GM20431 (cell line): ENCODE measurements around the gene STK24.

Experiments
- in situ Hi-C: fragments of 300-500 bp; cut with MseI, MboI; formaldehyde crosslinking; loops from one replicate; pipeline ENCODE4 v1.15.0; 2020; ENCODE audit warnings: low sequenced_read_pairs; ENCODE audit not compliant: unreplicated experiment

Gene STK24

DNA sequence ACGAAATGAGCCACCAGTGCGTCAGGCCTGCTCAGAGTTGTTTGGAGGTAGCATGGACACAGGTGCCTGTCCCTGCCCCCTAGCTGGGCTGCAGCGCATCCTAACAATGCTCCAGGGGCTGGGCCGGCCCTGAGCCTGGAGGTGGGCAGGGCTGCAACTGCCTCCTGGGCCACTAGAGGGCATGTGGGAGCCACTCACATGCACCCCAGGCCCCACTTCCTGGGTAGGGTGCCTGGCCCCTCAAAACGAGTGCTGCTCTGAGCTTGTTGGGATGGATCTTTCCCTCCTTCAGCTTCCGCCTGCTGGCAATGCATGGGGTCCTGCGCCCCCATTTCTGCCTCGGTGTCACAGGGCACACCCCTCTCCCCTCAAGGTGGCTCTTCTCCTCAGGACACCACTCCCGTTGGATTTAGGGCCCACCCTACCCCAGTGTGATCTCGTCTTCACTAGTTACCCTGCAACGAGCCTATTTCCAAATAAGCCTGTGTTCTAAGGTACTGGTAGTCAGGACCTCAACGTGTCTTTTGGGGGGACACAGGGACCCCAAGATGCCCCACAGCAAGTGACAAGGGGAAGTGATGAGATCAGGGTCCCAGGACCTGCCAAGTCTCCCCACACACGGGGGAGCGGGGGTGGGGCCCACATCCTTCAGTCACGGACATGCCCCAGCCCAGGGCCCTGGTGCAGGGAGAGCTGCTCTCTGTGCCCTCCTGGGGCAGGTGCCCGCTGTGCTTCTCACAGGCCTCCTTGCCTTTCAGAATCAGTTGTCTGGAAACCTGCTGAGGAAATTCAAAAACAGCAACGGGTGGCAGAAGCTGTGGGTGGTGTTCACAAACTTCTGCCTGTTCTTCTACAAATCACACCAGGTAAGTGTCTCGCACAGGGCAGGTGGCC, 131.3 kb downstream of the STK24 start:
- in situ Hi-C loops = loop anchor here (10.0 to 25.0 kb wide), 2 partner anchors 219 to 392 kb away; no protein-coding TSS in a partner anchor

DNA sequence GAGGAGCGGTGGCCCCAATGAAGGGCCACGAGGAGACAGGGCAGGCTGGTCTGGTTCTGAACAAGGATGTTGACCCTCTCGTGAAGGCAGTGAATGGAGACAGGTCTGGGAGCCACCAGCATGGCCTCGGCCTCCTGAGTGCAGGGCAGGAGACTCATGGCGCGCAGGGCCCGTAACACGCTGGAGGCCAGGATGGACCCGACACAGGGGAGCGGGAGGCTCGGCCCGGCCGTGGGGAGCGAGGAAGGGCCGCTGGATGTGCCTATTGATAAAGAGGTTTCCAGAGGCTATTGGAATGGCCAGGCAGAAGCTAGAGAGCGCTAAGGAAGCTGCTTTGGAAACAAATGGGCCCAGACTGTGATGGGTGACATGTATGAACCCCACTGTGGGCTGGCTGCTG, 132.5 kb downstream of the STK24 start:
- in situ Hi-C loops = loop anchor here (10.0 to 25.0 kb wide), 2 partner anchors 220 to 393 kb away; no protein-coding TSS in a partner anchor

DNA sequence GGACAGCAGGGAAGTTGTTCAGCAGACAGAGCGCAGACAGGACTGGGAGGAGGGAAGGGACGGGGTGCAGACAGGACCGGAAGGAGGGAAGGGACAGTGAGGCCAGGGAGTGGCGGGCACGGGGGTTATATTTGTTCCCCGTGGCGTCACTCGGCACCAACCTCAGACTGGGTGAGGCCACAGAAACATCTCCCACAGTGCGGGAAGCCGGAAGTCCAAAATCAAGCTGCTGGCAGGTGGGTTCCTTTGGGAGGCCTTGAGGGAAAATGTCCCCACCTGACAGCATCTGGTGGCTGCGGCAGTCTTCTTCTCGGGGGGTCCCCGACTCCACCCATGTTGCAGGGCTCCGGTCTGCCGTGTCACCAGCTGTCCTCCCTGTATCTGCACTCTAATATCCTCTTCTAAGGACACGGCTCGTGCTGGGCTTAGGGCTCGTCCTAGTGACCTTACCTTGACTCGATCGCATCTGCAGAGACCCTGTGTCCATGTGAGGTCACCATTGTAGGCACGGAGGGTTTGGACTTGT, 133.0 kb downstream of the STK24 start:
- in situ Hi-C loops = loop anchor here (10.0 to 25.0 kb wide), 2 partner anchors 221 to 393 kb away; no protein-coding TSS in a partner anchor

DNA sequence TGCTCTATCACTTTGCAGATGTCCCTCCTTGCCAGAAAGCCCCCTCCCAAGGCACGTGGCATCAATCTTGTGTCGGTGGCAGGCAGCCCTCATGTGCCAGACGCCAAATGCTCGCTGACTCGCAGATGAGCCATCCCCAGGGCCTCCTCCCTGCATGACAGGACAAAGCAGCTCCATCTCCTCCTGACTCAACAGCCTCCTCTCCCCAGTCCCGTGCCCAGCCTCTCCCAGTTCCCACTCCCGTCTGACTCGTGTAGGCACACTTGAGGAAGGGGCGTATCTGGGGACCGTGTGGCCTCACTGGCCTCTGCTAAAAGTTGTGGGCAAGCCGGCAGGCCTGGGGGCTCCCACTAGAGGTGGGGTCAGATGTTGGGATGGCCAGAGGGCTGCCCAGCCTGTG, 133.6 kb downstream of the STK24 start:
- in situ Hi-C loops = loop anchor here (10.0 to 25.0 kb wide), 2 partner anchors 221 to 394 kb away; no protein-coding TSS in a partner anchor

DNA sequence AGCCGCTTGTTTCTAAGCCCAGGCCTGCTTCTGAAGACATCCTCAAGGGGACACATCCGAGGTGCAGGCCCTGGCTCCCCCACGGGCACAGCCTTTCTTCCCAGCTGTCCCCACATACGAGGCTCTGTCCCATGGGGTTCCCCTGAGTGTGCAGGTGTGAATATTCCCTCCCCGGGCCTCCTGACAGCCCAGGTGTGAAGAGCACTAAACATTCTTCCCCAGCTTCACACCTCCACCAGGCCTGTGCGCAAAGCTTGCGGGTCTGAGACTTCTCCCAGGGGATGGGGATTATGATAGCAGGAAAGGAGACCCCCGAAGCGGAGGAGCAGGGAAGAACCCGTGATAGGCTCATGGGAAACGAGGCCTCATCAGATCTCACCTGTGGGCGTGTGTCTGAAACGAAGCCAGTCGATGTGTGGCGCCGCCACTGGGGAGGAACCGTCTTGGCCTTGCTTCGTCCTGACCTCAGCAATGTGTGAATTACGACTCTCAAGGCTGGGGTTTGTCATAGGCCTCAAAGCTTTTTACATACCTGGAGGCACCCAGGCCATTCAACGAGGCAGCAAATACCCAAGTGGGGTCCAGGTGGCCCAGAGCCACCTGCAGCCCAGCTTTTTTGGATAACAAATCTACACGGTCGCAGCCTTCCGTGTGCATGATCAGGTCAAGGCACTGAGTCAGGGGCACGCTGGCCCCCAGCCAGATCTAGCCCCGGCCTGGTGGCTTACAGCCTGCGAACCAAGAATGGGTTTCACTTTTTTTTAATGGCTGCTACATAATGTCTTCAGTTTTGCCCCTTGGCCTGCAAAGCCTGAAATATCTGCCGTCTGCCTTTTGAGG, 134.3 kb downstream of the STK24 start:
- in situ Hi-C loops = loop anchor here (10.0 to 25.0 kb wide), 2 partner anchors 222 to 395 kb away; no protein-coding TSS in a partner anchor

DNA sequence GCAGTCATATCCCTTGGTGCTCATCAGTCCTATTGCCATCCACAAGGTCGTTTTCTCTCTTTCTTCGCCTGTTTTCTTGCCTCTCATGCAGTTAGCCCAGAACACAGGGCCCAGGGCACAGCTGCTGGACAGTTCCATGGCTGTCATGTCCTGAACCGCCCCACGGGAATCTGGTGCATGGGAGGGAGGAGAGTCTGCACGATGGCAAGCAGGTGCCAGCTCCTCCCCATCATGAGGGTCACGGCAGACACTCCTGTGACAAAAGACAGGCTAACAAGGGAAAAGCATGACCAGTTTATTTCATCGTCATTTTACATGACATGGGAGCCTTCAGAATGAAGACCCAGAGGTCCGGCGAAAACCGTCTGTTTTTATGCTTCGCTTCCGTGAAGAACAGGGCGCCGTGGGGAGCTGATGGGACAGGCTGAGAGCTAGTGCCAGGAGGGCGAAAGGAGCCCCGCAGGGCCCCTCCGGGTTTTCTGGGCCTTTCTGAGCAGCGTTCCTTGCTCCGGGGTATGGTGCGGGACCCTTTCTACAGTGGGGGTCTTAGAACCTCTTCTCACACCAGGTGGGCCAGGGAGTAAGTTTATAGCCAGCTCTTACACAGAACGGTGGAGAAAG, 135.7 kb downstream of the STK24 start:
- in situ Hi-C loops = loop anchor here (10.0 to 25.0 kb wide), 2 partner anchors 224 to 396 kb away; no protein-coding TSS in a partner anchor

DNA sequence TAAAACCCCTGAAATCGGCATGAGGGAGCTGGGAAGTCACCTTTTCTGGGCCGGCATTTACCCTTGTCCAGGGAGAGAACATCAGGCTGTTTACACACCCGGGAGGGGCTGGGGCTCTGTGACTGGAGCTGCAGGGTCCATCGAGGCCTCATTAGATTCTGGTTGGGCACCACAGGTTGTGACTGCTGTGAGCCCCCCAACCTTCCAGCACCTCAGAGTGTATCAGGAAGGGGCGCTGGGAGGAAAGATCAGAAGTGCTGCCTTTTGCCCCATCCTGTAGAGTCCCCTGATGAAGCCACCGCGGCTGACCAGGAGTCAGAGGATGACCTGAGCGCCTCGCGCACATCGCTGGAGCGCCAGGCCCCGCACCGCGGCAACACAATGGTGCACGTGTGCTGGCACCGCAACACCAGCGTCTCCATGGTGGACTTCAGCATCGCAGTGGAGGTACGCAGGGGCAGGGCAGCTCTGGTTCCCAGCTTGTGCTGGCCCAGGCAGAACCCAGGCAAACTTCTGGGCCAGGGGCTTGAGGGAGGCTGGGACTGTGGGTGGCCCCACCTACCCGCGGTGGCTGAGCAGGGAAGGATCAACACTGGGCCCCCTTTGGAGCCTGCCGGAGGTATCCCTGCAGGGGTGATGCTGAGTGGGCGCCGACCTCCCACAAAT, 136.4 kb downstream of the STK24 start:
- in situ Hi-C loops = loop anchor here (10.0 to 25.0 kb wide), 2 partner anchors 224 to 397 kb away; no protein-coding TSS in a partner anchor

DNA sequence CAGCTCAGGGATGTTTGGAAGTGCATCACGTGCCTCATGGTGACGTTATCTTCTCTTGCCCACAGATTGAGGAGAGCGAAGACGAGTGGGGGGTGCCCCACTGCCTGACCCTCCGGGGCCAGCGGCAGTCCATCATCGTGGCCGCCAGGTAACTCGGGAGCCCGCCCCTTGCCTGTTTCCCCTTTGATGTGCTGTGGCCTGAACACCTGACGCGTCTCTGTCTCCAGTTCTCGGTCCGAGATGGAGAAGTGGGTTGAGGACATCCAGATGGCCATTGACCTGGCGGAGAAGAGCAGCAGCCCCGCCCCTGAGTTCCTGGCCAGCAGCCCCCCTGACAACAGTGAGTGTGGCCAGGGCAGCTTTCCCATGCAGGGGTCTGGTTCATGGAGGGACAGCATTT, 137.0 kb downstream of the STK24 start:
- in situ Hi-C loops = loop anchor here (10.0 to 25.0 kb wide), 2 partner anchors 225 to 397 kb away; no protein-coding TSS in a partner anchor

DNA sequence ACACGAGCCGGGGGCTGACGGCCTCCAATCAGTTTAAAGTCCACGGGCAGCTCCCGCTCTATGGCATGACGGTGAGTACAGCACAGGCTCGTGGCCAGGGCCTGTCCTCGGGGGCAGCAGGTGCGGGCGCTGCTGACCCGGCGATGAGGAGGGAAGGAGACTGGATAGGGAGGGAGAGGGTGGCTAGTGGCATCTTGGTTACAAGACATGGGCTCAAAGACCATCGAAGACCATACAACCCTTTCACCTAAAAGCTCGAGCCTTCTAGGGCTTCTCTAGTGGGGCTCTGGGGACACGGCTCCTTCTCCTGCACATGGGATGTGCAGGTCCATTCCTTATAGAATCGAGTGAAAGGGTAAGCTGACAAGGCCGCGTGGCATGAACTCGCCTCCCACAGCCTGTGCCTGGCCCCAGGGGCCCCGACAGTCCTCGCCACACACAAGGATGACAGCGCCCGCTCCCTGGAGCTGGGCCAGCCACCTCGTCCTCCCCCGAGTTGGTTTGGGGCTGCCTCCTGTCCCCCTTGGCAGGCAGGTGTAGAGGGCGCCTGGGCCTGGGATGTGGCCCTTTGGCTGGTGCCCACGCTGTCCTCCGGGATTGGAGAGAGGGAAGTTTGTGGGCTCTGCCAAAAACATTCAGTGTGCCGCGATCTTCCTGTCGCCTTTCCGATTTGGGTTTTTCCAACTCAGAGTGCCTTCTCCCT, 137.6 kb downstream of the STK24 start:
- in situ Hi-C loops = loop anchor here (25.0 kb wide), 1 partner anchor 398 kb away; no protein-coding TSS in a partner anchor

DNA sequence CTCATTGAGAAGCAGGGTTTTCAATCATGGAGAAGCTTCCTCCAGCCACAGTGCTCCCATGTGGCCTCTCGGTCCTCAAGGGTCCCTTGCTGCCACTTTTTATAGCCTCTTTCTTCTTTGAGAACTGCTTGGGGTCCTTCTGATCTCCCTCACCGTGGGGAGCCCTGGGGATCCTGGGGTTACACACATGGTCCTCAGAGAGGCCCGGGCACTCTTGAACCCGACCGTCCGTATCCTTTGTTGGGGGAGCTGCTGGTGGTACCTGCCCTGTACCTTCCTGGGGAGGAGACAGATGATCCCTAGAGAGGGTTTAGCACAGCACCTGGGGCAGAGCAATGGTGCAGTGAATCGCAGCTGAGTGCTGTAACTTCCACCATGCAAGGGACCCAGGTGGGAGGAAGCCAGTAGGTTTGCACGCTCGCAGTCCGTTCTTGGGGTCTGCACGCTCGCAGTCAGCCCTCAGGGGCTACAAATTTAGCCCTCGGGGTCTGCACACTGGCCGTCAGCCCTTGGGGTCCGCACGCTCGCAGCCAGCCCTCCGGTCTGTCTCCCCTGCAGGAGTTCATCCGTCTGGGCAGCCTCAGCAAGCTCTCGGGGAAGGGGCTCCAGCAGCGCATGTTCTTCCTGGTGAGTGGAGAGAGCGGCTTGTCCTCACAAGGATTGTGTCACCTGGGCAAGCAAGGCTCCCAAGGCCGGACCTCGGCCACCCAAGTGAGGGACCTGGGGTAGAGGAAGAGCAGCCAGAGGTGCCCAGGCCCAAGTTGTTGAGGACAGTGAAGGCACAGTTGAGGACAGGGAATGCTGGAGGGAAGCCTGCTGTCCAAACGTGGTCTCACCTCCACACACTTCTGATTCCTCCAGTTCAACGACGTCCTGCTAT, 138.4 kb downstream of the STK24 start:
- in situ Hi-C loops = loop anchor here (25.0 kb wide), 1 partner anchor 399 kb away; no protein-coding TSS in a partner anchor

DNA sequence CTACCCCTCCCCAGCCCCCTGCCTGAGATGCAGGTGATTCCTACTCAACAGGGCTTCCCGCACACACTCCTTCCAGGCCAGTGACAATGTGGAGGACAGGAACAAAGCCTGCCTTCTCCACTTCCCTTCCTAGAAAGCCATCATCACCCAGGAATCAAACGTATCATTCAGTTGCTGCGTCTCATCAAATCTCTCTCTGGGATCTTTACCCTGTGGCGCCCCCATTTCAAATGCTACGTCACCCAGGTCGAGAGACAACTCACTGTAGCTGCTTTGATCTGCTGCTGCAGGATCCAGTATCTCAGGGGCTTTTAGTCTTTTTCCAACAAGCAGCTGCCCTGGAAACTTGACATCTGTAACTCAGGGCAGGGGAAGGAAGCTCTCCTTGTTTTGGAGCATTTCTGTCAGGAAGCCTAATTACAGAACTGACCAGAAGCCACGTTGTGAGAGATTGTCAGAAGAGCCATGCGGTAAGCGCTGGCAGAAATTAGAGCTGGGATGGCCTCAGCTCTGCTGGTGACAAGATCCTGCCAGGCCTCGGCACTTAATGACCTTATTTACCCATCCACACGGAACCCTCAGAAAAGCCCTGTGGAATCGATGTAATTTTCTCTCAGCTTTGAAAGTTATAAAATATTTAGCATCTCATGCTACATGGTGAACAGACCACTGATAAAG, 140.5 kb downstream of the STK24 start:
- in situ Hi-C loops = loop anchor here (25.0 kb wide), 1 partner anchor 401 kb away; no protein-coding TSS in a partner anchor

DNA sequence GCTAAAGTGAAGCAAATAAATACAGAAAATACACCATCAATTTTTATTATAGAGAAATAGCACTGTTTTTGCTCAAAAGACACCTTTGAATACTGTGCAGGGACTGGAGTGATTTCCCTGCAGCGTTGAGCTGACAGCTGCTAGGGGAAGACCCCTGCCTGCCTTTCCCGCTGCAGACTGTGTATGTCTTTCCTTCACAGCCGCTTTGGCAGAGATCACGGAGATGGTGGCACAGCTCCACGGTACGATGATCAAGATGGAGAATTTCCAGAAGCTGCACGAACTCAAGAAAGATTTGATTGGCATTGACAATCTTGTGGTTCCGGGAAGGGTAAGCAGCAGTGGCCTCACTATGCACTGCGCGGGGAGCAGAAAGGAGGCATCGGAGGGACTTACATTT, 141.5 kb downstream of the STK24 start:
- in situ Hi-C loops = loop anchor here (25.0 kb wide), 1 partner anchor 402 kb away; no protein-coding TSS in a partner anchor

DNA sequence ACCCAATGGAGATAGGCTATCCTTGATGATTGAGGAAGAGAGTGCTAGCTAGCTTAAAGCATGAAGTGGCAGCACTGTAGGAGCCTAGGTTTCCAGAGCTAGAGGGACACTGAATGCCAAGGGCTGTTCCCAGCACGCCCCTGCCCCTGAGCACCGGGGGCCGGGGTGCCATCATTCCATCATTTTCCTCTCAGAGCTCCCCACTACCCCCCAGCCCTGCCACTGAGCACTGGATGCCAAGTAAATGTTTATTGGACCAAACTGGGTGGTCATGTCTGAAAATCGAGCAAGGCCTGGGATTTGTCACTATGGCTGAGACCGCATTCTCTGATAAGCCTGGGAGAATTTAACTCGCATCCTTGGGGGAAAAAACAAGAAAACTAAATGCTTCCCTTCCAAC, 142.8 kb downstream of the STK24 start:
- in situ Hi-C loops = loop anchor here (25.0 kb wide), 1 partner anchor 403 kb away; no protein-coding TSS in a partner anchor

DNA sequence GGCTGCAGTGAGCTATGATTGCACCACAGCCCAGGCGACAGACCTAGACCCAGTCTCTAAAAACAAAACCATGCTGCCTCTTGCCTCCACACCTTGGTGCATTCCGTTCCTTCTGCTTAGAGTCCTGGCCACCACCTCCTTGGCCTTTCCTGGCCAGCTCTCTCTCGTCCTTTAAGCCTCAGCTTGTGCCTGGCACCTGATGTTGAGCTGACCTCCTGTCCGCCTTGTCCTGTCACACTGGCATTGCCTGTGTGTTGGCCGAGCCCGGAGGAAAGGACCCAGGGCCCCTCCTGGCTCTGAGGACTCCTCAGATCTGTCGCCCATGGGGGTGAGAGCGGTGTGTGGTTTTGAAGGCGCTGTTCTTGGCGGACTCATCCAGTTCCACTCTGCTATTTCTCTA, 143.3 kb downstream of the STK24 start:
- in situ Hi-C loops = loop anchor here (25.0 kb wide), 1 partner anchor 404 kb away; no protein-coding TSS in a partner anchor

DNA sequence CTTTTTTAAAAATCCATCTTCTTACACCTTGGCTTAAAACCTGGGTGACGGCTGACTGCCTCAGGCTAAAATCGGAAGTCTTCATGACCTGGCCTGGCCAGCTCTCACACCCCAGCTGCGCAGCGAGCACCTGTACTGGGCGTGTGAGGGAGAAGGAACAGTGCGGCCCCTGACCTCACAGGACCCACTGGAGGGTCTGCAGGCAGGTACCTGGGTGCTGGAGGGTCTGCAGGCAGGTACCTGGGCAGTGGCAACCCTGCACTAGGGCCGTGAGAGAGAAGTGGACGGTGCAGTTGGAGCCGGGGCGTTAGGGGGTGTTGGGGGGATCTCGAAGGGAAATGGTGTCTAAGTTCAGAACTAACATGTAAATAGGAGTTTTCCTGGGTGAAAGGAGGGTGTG, 144.3 kb downstream of the STK24 start:
- in situ Hi-C loops = loop anchor here (25.0 kb wide), 1 partner anchor 405 kb away; no protein-coding TSS in a partner anchor

DNA sequence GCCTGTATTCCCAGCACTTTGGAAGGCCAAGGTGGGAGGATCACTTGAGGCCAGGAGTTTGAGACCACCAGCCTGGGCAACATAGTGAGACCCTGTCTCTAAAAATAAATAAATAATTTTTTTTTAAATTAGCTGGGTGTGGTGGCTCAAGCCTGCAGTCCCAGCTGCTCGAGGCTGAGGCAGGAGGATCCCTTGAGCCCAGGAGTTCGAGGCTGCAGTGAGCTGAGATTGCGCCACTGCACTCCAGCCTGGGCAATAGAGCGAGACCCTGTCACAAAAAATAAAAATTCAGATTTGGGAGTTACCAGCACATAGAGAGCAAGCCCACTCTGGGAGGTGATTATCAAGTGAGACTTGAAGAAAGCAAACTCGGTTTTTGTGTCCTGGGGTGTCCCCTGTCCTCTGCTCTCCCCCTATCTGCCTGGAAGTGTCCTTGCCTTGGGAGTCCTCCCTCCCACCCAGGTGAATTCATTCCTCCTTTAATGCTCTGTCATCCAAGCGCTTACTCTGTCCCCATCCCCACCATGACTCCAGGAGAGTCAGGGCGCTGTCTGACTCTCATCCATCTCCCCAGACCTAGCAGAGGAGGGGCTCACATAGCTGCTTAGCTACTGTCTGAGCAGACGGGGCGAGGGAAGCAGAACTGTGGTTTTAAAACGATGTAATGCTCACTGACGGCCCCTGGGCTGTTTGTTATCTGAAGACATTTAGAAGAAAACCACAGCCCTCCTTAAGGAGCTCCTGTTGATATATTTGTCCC, 146.8 kb downstream of the STK24 start:
- in situ Hi-C loops = loop anchor here (25.0 kb wide), 1 partner anchor 407 kb away; no protein-coding TSS in a partner anchor
